ENCODE data around the gene GPRIN2.

- TF ChIP-seq, protein P1, sequence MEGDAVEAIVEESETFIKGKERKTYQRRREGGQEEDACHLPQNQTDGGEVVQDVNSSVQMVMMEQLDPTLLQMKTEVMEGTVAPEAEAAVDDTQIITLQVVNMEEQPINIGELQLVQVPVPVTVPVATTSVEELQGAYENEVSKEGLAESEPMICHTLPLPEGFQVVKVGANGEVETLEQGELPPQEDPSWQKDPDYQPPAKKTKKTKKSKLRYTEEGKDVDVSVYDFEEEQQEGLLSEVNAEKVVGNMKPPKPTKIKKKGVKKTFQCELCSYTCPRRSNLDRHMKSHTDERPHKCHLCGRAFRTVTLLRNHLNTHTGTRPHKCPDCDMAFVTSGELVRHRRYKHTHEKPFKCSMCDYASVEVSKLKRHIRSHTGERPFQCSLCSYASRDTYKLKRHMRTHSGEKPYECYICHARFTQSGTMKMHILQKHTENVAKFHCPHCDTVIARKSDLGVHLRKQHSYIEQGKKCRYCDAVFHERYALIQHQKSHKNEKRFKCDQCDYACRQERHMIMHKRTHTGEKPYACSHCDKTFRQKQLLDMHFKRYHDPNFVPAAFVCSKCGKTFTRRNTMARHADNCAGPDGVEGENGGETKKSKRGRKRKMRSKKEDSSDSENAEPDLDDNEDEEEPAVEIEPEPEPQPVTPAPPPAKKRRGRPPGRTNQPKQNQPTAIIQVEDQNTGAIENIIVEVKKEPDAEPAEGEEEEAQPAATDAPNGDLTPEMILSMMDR (IDR thresholded peaks at IDR 0.05), result no peak
- TF ChIP-seq POLR2A (IDR thresholded peaks at IDR 0.05) (no peak), EP300 (IDR thresholded peaks at IDR 0.05; ENCODE audit: low read depth) (no peak)
Measured at GRCh38 chr10:46527241-46527811, 29.1 kb downstream of the GPRIN2 start.
